ENCODE data around the gene FOXP2.

Gene FOXP2

DNA sequence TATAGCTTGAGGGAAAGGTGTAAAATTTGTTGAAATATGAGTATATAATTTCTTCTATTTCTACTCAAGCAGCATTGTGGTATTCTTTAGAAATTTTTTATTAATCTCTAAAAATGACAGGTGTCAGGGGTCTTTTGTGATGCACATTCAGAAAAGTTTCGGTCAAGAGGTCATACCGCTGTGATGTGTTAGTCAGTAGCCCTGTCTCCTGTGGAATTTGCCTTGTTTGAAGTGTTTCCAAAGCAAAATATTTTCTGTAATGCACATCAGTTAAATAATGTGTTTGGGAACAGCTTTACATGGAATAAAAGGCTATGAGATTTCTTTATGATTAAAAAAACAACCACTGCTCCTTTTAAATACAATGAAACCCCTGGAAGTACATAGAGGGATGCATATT, 35.8 kb downstream of the FOXP2 start:
- H3K27me3 ChIP-seq (ENCODE audit: insufficient read depth, low read length) = no peaks in the 10 kb centered on the region
- H3K79me2 ChIP-seq (ENCODE audit: insufficient read depth, low read length) = no peaks in the 10 kb centered on the region
- H3K9me2 ChIP-seq (ENCODE audit: low read depth, low read length) = no peaks in the 10 kb centered on the region
- H3F3A ChIP-seq (ENCODE audit: insufficient read depth, low read length) = no peaks in the 10 kb centered on the region
- H2AFZ ChIP-seq (ENCODE audit: low read length) = no peak overlapping the region
- no peaks in the 10 kb centered on the region for H3K4me1 ChIP-seq (ENCODE audit: insufficient read depth, low read length, severe bottlenecking)
- no peak for TF ChIP-seq EZH2 (IDR thresholded peaks at IDR 0.05; ENCODE audit: borderline replicate concordance, low read length)
- TF ChIP-seq, protein P1, sequence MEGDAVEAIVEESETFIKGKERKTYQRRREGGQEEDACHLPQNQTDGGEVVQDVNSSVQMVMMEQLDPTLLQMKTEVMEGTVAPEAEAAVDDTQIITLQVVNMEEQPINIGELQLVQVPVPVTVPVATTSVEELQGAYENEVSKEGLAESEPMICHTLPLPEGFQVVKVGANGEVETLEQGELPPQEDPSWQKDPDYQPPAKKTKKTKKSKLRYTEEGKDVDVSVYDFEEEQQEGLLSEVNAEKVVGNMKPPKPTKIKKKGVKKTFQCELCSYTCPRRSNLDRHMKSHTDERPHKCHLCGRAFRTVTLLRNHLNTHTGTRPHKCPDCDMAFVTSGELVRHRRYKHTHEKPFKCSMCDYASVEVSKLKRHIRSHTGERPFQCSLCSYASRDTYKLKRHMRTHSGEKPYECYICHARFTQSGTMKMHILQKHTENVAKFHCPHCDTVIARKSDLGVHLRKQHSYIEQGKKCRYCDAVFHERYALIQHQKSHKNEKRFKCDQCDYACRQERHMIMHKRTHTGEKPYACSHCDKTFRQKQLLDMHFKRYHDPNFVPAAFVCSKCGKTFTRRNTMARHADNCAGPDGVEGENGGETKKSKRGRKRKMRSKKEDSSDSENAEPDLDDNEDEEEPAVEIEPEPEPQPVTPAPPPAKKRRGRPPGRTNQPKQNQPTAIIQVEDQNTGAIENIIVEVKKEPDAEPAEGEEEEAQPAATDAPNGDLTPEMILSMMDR (IDR thresholded peaks at IDR 0.05; ENCODE audit: low read length) = no peak
- no peak overlapping the region for H3K9ac ChIP-seq (ENCODE audit: low read length)
- no peak overlapping the region for H3K4me3 ChIP-seq (ENCODE audit: low read depth, low read length, poor library complexity, severe bottlenecking)
- no peaks in the 10 kb centered on the region for H3K9me3 ChIP-seq (ENCODE audit: low read length)
- no peak overlapping the region for H3K4me2 ChIP-seq (ENCODE audit: low read length)
- no peaks in the 10 kb centered on the region for H4K20me1 ChIP-seq (ENCODE audit: insufficient read depth, low read length)
- H3K36me3 ChIP-seq (ENCODE audit: insufficient read depth, low read length) = no peaks in the 10 kb centered on the region
- H3K27ac ChIP-seq (ENCODE audit: low read depth, low read length, poor library complexity, severe bottlenecking) = no peak overlapping the region

DNA sequence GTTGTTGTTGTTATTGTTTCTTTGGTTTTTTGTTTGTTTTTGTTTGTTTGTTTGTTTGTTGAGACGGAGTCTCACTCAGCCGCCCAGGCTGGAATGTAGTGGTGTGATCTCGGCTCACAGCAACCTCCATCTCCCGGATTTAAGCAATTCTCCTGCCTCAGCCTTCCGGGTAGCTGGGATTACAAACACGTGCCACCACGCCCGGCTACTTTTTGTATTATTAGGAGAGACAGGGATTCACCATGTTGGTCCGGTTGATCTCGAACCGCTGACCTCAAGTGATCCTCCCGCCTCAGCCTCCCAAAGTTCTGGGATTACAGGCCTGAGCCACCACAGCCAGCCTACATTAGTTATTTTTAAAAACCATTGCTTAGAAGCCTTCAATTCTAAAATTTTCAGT, 45.0 kb downstream of the FOXP2 start:
- H3K9ac ChIP-seq (ENCODE audit: low read length) = no peak overlapping the region
- no peaks in the 10 kb centered on the region for H3K4me1 ChIP-seq (ENCODE audit: insufficient read depth, low read length, severe bottlenecking)
- no peaks in the 10 kb centered on the region for H3K36me3 ChIP-seq (ENCODE audit: insufficient read depth, low read length)
- peaks cover 3% of the 10 kb centered on the region; the same call in 1 of the 2 replicates for H3K9me2 ChIP-seq (ENCODE audit: low read depth, low read length)
- no peak overlapping the region for H3K4me3 ChIP-seq (ENCODE audit: low read depth, low read length, poor library complexity, severe bottlenecking)
- no peaks in the 10 kb centered on the region for H4K20me1 ChIP-seq (ENCODE audit: insufficient read depth, low read length)
- no peak overlapping the region for H2AFZ ChIP-seq (ENCODE audit: low read length)
- H3K27ac ChIP-seq (ENCODE audit: low read depth, low read length, poor library complexity, severe bottlenecking) = no peak overlapping the region
- no peaks in the 10 kb centered on the region for H3F3A ChIP-seq (ENCODE audit: insufficient read depth, low read length)
- TF ChIP-seq, protein P1 (IDR thresholded peaks at IDR 0.05; ENCODE audit: low read length) = no peak
- no peak for TF ChIP-seq EZH2 (IDR thresholded peaks at IDR 0.05; ENCODE audit: borderline replicate concordance, low read length)
- H3K9me3 ChIP-seq (ENCODE audit: low read length) = no peaks in the 10 kb centered on the region
- H3K79me2 ChIP-seq (ENCODE audit: insufficient read depth, low read length) = no peaks in the 10 kb centered on the region
- no peaks in the 10 kb centered on the region for H3K27me3 ChIP-seq (ENCODE audit: insufficient read depth, low read length)
- H3K4me2 ChIP-seq (ENCODE audit: low read length) = no peak overlapping the region

GRCh38 chr7:114460021-114460420, 45.4 kb downstream of the FOXP2 start:
- H3K27ac ChIP-seq (ENCODE audit: low read depth, low read length, poor library complexity, severe bottlenecking) = no peak overlapping the region
- no peaks in the 10 kb centered on the region for H3F3A ChIP-seq (ENCODE audit: insufficient read depth, low read length)
- H3K27me3 ChIP-seq (ENCODE audit: insufficient read depth, low read length) = no peaks in the 10 kb centered on the region
- no peaks in the 10 kb centered on the region for H4K20me1 ChIP-seq (ENCODE audit: insufficient read depth, low read length)
- peaks cover 3% of the 10 kb centered on the region; the same call in 1 of the 2 replicates for H3K9me2 ChIP-seq (ENCODE audit: low read depth, low read length)
- H3K4me3 ChIP-seq (ENCODE audit: low read depth, low read length, poor library complexity, severe bottlenecking) = no peak overlapping the region
- H3K4me2 ChIP-seq (ENCODE audit: low read length) = no peak overlapping the region
- no peaks in the 10 kb centered on the region for H3K36me3 ChIP-seq (ENCODE audit: insufficient read depth, low read length)
- no peak overlapping the region for H2AFZ ChIP-seq (ENCODE audit: low read length)
- no peak for TF ChIP-seq EZH2 (IDR thresholded peaks at IDR 0.05; ENCODE audit: borderline replicate concordance, low read length)
- TF ChIP-seq, protein P1 (IDR thresholded peaks at IDR 0.05; ENCODE audit: low read length) = no peak
- H3K79me2 ChIP-seq (ENCODE audit: insufficient read depth, low read length) = no peaks in the 10 kb centered on the region
- H3K4me1 ChIP-seq (ENCODE audit: insufficient read depth, low read length, severe bottlenecking) = no peaks in the 10 kb centered on the region
- no peak overlapping the region for H3K9ac ChIP-seq (ENCODE audit: low read length)
- no peaks in the 10 kb centered on the region for H3K9me3 ChIP-seq (ENCODE audit: low read length)
